HG02759 (cell line): ENCODE results near the gene PARVG.

Source experiments
- ATAC-seq: cut with Tn5 transposase; IDR thresholded peaks from one replicate; pipeline ENCODE4 v1.9.1; 2021; ENCODE audit warnings: mild to moderate bottlenecking, moderate library complexity; ENCODE audit not compliant: unreplicated experiment

The PARVG gene

DNA sequence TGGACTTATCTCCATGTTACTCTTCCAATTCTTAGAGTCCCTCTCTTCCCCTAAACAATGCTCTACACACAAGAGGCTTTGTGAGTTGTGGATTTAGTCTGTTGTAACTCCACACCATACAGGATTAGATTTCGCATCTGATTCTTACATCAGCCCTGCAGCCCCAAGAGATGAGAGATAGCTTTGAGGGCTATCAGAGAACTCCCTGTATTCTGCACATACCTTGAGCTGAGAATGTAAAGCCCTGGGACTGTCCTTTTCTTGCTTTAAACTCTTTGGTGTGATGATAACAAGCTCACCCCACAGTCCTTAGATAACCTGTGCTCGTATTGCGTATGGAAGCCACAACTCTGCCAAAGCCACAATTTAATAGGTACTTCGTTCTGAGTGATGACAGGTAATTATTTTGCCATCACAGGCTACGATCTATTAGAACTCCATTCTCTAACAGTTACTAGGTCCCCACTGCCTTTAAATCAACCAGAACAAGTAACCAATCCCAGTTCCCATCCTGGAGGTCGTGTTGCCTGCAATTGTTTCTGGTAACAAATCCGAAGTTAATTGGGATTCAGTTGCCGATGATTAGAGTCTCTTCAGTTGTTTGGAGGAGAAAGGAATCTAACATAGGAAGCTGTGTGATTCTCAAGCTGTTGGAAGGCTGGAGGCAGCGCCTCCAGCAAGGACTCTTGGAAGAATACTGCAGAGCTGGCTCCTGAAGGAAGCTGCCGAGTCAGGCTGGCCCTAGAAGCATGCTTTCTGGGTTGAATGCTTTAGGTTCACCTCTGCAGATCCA is 1.3 kb upstream of the PARVG start:
- ATAC-seq = no peak

DNA sequence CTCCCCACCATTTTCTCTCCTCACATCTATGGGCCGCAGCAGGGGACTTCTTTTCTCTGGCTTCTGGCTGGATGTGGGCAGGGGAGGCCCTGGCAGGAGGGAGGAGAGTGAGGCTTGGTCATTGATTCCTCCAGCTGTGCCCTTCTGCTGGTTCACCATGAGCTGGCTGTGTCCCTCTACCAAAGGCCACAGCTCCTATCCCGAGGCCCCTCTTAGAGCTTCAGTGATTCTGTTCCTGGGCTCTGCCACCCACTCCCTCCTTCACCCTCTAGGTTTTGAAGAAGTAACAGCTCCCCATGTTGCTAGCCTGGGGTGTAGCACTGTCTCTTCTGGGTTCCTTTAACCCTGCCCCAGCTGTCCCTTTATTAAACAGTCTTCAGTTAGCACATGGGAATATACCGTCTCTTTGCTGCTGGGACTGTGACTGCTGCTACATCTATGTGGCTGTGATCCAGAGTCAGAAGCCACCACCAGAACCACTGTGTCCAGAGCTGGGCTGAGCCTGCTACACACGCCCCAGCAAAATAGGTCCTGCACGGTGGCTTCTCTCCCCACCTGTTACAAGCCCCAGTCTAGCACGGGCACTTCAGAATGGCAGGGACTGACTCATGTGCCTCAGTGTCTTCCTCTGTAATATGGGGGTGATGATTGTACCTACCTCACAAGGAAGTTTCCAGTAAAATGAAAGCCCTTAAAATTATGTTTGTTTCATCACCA is 578 bp upstream of the PARVG start:
- peak; percentile 5 for ATAC-seq

- peak; percentile 33 for ATAC-seq
Measured at GRCh38 chr22:44181033-44181911, 547 bp downstream of the PARVG start.

- peak; percentile 12 for ATAC-seq
Measured at GRCh38 chr22:44181912-44182587, 1.3 kb downstream of the PARVG start.

DNA sequence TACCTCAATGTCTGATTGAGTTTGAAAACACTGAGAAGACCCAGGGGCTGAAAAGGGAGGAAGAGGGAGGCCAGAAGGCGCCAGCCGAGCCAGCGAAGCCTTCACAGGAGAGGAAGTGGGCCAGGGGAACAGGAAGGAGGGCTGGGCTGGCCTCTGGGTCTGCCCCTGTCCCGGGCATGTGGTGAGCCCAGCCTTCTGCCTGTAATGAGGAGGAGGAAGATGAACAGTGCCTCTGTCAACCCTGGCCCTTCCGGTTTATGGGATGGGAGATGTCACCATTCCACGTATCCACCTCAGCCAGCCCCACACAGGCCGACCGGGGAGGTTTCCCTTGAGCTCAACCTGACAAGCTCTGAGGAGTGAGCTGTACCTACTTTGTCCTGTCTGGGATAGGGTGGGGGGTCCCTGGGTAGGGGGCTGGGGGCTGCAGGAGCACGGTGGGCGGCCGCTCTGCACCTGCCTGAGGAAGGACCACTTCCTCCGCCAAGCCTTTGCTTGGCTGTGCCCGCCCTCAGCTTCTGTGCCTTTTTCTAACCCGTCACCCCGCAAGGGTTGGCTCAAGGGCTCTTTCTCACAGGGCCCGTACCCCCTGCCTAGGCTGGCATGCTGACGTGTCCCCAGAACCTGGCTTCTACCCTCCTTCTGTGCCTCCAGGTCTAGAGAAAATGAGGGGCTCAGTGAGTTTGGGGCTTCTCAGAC is 2.0 kb downstream of the PARVG start:
- no peak for ATAC-seq

DNA sequence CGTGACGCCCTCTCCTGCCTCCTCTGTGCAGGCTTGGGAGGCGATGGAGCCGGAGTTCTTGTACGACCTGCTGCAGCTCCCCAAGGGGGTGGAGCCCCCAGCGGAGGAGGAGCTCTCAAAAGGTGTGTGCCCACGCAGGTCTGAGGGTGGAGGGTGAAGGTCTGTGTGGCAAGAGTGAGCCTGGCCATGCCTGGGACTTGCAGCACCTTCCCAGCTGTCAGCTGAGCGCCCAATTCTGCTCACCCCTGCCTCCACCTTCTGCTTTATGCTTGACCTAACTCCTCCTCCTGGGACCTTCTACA is 2.5 kb downstream of the PARVG start:
- ATAC-seq = no peak

- no peak for ATAC-seq
Measured at GRCh38 chr22:44184006-44184405, 3.3 kb downstream of the PARVG start.

DNA sequence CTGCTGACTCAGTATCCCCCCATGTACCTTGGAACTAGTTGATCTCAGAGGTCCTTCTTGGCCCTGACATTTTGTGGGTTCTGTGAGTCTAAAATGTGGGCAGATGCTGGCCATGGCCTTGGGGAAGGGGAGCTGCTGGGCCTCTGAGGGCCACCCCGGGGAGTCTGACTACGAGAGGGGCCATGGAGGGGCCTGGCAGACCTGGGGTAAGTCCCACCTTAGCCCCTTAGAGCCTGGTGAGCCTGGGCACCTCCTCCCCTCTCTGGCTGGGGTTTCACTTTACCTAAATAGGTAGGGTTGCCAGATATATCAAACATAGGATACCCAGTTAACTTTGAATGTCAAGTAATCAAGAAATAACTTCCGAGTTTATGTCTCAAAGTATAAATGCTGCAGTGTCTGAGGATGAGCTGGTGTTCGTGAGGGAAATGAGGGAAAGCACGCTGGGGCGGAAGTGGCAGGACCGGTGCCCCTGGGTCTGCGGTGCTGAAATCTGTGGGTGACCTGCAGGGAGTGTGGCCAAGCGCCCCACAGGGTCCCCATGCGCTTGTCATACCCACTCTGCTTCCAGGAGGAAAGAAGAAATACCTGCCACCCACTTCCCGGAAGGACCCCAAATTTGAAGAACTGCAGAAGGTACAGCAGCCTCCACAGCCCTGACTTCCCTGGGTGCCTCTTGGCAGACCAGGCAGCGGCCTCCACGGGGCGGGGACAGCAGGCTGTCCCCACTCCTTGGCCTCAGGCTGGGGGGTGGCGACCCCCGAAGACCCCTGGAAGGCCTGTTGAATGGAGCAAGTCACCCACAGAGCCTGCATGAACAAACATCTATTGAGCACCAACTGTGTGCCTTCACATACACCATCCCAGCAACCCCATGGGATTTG is 4.8 kb downstream of the PARVG start:
- no peak for ATAC-seq

DNA sequence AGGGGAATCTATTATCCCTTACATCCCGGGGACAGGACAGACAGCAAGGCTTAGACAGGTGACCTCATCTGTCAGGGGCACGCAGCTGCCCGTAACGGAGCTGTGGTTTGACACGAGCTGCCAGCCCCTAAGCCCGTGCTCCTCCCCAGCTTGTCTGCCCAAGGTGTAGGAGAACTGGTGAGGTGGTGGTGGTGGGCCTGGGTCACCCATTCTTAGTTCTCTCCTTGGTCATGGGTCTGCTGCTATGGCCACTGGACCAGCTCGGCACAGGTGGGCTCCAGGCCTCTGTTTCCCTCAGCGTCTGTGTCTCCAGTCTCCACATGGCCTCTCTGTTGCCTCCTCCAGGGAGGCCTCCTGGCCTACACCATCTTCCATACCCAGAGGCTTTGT is 5.4 kb downstream of the PARVG start:
- ATAC-seq = no peak

- no peak for ATAC-seq
Measured at GRCh38 chr22:44186737-44187136, 6.0 kb downstream of the PARVG start.

GRCh38 chr22:44187652-44188230 is 7.0 kb downstream of the PARVG start:
- no peak for ATAC-seq

DNA sequence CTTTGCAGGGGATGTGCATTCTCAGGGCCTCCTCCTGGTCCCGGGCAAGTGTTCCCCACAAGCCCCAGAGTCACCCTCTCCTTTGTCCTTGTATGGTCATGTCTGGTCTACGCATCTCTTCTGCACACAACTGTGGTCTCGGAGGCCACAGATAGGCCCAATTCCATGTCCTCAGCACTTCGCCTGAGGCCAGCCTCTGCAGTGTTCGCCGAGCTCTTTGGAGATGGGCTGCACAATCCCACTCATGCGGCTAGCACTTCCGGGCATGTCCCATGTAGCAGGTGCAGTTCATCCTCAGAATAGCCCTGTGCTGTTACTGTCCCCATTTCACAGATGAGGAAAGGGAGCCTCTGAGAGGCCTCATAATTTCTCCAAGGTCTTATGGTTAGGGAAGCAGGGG is 7.6 kb downstream of the PARVG start:
- no peak for ATAC-seq

DNA sequence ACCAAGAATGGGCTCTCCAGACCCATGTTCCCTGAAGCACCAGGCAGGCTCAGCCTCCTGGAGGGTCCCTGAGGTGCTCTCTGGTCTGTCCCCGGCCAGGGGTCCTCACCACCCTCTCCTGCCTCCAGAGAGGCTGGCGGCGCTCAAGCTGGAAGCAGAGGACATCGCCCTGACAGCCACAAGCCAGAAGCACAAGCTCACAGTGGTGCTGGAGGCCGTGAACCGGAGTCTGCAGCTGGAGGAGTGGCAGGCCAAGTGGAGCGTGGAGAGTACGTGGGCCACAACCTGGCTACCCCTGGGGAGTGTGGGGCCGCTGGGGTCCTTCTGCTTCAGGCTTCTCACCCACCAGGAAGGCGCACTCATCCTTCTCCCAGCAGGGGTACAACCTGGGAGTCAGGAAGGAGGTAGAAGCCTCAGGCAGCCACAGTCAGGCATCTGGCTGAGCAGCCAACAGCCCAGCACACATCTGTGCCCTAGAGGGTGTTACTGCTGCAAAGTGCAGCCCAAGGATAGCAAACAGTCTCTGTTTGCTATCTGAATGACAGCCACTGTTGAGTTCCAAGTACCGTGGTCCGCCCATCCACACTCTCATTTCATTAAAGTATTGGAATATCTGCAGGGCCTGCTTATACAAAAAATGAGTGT is 8.4 kb downstream of the PARVG start:
- no peak for ATAC-seq

- ATAC-seq = no peak
Measured at GRCh38 chr22:44190381-44190976, 9.8 kb downstream of the PARVG start.

GRCh38 chr22:44191036-44191454 is 10.3 kb downstream of the PARVG start:
- no peak for ATAC-seq

DNA sequence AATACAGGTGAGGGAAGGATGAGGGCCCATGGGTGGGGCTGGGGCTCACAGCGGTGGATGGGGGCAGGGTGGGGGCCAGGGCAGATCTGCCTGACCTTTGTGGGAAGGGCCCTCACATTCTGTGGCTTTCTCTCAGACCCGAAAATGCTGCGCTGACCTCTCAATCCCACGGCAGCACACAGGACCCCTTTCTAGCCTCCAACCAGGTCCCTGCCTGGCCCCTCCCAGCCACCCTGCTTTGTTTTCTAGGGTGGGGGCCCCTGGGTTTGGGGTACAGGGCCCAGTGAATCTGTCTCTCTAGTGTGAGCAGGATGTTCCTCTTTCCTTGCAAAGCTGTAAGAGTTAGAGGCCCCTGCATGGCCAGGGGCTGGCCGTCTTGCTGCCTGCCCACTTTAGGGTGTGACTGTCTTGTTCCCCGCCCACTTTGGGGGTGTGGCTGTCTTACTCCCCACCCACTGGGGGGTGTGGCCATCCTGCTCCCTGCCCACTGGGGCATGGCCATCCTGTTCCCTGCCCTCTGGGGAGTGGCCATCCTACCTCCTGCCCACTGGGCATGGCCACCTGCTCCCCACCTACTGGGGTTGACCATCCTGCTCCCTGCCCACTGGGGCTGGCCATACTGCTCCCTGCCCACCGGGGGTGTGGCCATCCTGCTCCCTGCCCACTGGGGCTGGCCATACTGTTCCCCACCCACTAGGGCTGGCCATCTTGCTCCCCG is 11.5 kb downstream of the PARVG start:
- no peak for ATAC-seq

DNA sequence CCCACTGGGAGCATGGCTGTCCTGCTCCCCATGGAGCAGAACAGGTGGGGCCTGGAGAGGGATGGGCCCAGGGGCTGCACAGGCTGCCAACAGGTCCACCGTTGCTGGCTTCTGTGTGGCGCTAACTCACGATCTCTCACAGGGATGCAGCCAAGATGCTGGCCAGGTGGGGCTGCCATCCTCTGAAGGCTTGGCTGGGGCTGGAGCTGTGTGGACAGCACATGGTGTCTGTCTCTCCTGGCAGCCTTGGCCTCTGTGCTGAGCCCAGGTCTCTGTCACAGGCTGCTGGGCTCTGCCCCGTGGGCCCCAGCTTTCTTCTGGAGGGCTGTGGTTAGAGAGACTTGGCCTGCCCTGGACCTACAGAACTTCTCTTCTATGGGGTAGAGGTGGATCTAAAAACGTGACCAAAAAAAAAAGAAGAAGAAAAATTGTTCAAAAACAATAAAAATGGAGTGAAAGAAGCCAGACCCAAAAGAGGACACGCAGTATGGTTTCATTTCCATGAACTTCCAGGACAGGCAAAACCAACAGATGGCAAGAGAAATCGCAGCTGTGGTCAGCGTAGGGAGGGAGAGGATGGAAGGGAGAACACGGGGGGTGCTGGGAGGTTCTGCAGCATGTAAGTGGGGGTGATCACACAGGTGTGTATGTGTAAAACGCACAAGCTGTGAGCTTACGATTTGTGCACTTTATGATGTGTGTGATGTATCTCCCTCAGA is 12.2 kb downstream of the PARVG start:
- no peak for ATAC-seq
